GM13977 (cell line): ENCODE measurements around the gene SLAMF6.
"Not testable (repeated sequence)": the region's sequence is repeated elsewhere in the genome, so short reads cannot be mapped to it uniquely, and the experiment has no call there.

Experiments used
- DNase-seq: peaks from one replicate; pipeline ENCODE4 v3.0.0; 2012; ENCODE audit warnings: low spot score
- CTCF ChIP-seq: IDR thresholded peaks from 2 replicates; pipeline ENCODE4 v1.5.1; 2012; ENCODE audit warnings: mild to moderate bottlenecking, control low read depth; ENCODE audit not compliant: insufficient read depth; ENCODE audit errors: extremely low read depth, missing control alignments
- in situ Hi-C: fragments of 300-500 bp; cut with MboI; formaldehyde crosslinking; loops from one replicate; pipeline ENCODE4 v1.12.0; 2022; ENCODE audit warnings: low sequenced_read_pairs, low pct_unique_long_range_greater_than_20kb, mixed read lengths, inconsistent platforms; ENCODE audit not compliant: unreplicated experiment

The SLAMF6 gene

DNA sequence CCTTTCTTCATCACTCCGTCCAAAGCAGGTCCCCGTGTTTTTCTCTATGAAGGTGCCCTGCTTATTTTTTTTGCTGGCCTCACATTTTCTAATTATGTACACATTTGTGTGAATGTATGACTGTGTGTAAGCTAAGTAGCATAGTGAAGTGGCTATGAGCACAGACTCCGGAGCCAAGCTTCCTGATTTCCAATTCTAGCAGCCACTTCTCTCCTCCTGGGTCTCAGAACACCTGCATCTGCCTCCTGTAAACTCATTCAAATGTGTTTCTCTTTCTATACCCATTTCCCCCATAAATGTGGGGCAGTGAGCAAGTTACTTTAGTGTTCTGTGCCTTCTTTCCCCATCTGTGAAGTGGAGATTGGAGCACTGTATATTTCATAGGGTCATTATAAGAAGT lies 2.1 kb downstream of the SLAMF6 start:
- no peak for TF ChIP-seq CTCF
- no peak for DNase-seq
- in situ Hi-C loops, result no loop called here

DNA sequence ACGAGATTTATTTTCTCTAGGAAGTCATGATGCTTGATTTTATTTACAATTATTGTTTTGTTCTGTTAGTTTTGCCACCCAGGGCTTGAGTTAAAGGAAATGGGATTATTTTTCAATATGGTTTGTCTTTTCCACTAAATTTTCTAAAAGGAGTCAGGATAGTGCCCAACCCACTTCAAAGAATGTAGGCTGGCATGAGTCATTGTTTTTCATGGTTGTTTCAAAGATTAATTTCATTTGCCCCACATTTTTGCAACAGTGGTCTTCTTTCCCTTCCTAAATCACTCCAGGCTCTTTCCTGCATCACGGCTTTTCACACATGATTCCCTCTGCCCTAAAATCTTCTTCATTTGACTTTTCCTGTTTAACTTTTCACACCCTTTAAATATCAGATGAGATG lies 2.5 kb downstream of the SLAMF6 start:
- DNase-seq, result no peak
- no peak for TF ChIP-seq CTCF
- in situ Hi-C loops, result no loop called here

GRCh38 chr1:160519642-160520435 lies 3.2 kb downstream of the SLAMF6 start:
- DNase-seq, result no peak
- TF ChIP-seq CTCF, result peak; percentile 3
- in situ Hi-C loops, result no loop called here

GRCh38 chr1:160517519-160517918 lies 5.5 kb downstream of the SLAMF6 start:
- in situ Hi-C loops, DNase-seq: not testable (repeated sequence)

GRCh38 chr1:160515908-160516307 lies 7.1 kb downstream of the SLAMF6 start:
- in situ Hi-C loops, DNase-seq: not testable (repeated sequence)

DNA sequence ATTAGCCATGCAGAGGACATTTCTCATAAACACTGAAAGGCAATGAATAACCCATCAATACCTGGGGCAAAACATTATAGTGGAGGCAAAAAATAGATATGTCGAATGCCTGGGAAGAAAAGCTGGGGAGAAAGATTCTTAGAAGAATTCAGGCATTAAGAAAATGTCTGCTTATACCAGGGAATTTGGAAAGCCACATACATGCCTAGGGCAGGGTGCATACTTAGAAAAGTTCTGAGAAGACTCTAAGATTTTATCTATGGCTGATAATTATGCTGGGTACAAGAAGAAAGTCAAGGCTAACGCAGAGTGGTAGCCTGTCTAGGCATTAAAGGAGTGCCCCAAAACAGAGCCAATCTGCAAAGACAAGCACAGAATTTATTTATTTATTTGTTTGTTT lies 18.4 kb downstream of the SLAMF6 start:
- in situ Hi-C loops, result no loop called here
- no peak for DNase-seq
- no peak for TF ChIP-seq CTCF

DNA sequence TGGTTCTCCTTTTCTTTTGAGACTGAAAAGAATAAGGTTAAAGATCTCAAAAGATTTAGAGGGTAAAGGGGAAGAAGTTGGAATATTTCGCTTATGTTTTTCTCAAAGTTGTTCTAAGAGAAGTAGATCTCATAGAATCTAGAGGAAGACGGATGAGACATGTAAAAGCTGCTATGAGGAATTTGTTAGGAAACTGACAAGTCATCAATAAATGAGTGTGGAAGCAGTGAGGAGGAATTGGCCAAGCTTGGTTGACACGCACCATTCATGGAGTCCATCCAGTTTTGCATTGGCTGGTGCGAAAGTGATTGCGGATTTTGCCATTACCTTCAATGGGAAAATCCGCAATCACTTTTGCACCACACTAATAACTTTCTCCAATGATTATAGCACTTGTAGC lies 20.0 kb downstream of the SLAMF6 start:
- DNase-seq, result no peak
- TF ChIP-seq CTCF, result no peak
- in situ Hi-C loops, result no loop called here
